K562 (cell line): Measurements from ENCODE around the gene PHACTR2. TPM values are rescaled to one million over a fixed set of nuclear protein-coding genes. Genes with fewer than 3 reads are reported as not detected.

Experiments used
- ATAC-seq: fragments of 200-7000 bp; cut with Tn5 transposase; 3 replicates; pipeline ENCODE4 v1.9.1; 2020; ENCODE audit warnings: moderate library complexity
- BruUV-seq: library from RNA; stranded (reverse); fragments of 400-500 nt; replicated peaks from 2 replicates; lab custom pipeline; 2021; lab: Mats Ljungman, UMichigan
- CTCF ChIA-PET: fragments of 300-600 bp; formaldehyde crosslinking; extraction: SDS; loops from one replicate; lab custom pipeline; 2021; ENCODE audit warnings: low intra/inter-chr PET ratio; lab: Yijun Ruan, JAX
- POLR2A ChIA-PET: fragments of 300-600, 350-650 bp; sonication (Branson Sonifier 250); formaldehyde crosslinking; extraction: SDS; loops from one replicate; lab custom pipeline; 2021; ENCODE audit warnings: antibody characterized with exemption, inconsistent platforms; lab: Yijun Ruan, JAX
- DNase-seq, 4 experiments: peaks; one replicate each; pipeline versions ENCODE4 v3.0.0 to v3.0.0-alpha.2; 2011 to 2018; ENCODE audit warnings: low spot score in 3 of 4, mixed read lengths in 3 of 4; ENCODE audit errors: extremely low read depth in 1 of 4
- FAIRE-seq: peaks from 2 replicates; lab custom pipeline; 2011; peaks lifted over from hg19 to GRCh38; lab: Jason Lieb, UNC
- H2AFZ ChIP-seq: 2 replicates; pipeline ENCODE4 v1.6.0; 2011; ENCODE audit warnings: low read depth, low read length, control low read depth, inconsistent platforms
- H3K27ac ChIP-seq: fragments of 200-600 bp; 3 replicates; pipeline ENCODE4 v1.8.0; 2011; ENCODE audit warnings: low read depth, mild to moderate bottlenecking, control low read depth, inconsistent platforms, low read length, moderate library complexity, mixed read lengths; ENCODE audit errors: extremely low read depth
- H3K27me3 ChIP-seq, 2 experiments: fragments of 300-600 bp in 1 of 2; 2 replicates in 1 of 2; 3 replicates in 1 of 2; pipeline versions ENCODE4 v1.6.0 to v1.8.0; 2011; ENCODE audit warnings: inconsistent platforms in 2 of 2, low read length in 2 of 2, mild to moderate bottlenecking in 1 of 2, mixed read lengths in 1 of 2, moderate library complexity in 1 of 2; ENCODE audit not compliant: control insufficient read depth in 2 of 2, insufficient read depth in 2 of 2
- H3K36me3 ChIP-seq: fragments of 300-600 bp; 3 replicates; pipeline ENCODE4 v1.8.0; 2011; ENCODE audit warnings: mild to moderate bottlenecking, low read length, inconsistent platforms; ENCODE audit not compliant: control insufficient read depth, insufficient read depth
- H3K4me1 ChIP-seq, 2 experiments: fragments of 200-600 bp in 1 of 2; replicated peaks in 1 of 2; 2 replicates in 1 of 2; 3 replicates in 1 of 2; pipeline versions ENCODE4 v1.5.1 to v1.8.0; 2011; ENCODE audit warnings: inconsistent platforms in 2 of 2, low read length in 2 of 2, mild to moderate bottlenecking in 1 of 2, mixed read lengths in 1 of 2, moderate library complexity in 1 of 2; ENCODE audit not compliant: control insufficient read depth in 2 of 2, insufficient read depth in 2 of 2
- H3K4me2 ChIP-seq: 2 replicates; pipeline ENCODE4 v1.6.1; 2011; ENCODE audit warnings: low read length, control low read depth, inconsistent platforms, mixed read lengths; ENCODE audit not compliant: insufficient read depth
- H3K4me3 ChIP-seq: fragments of 200-600 bp; sonication (generic), shearing (Covaris generic); 2 replicates; pipeline ENCODE4 v1.5.1; 2016; ENCODE audit warnings: control low read depth, inconsistent platforms
- H3K79me2 ChIP-seq: fragments of 200-600 bp; 3 replicates; pipeline ENCODE4 v1.8.0; 2011; ENCODE audit warnings: low read length, inconsistent platforms; ENCODE audit not compliant: control insufficient read depth, insufficient read depth
- H3K9ac ChIP-seq, 2 experiments: 2 replicates each; pipeline versions ENCODE4 v1.6.0 to v1.6.1; 2011; ENCODE audit warnings: low read depth in 2 of 2, low read length in 2 of 2, control low read depth in 1 of 2, inconsistent platforms in 1 of 2, mild to moderate bottlenecking in 1 of 2, mixed read lengths in 1 of 2; ENCODE audit not compliant: insufficient read depth in 1 of 2
- H3K9me1 ChIP-seq: one replicate; pipeline ENCODE4 v1.6.0; 2011; ENCODE audit warnings: inconsistent platforms, mild to moderate bottlenecking, low read length, moderate library complexity; ENCODE audit not compliant: control insufficient read depth, insufficient read depth
- H3K9me3 ChIP-seq: replicated peaks from 2 replicates; pipeline ENCODE4 v1.5.1; 2011; ENCODE audit warnings: low read depth, low read length, inconsistent platforms; ENCODE audit not compliant: control insufficient read depth, insufficient read depth
- H4K20me1 ChIP-seq: replicated peaks from 2 replicates; pipeline ENCODE4 v1.6.1; 2011; ENCODE audit warnings: low read length, inconsistent platforms, mixed read lengths; ENCODE audit not compliant: control insufficient read depth, insufficient read depth
- ARNT ChIP-seq, 2 experiments: fragments of 450-650 bp; IDR thresholded peaks; 2 replicates each; pipeline ENCODE4 v1.6.1; 2016; ENCODE audit warnings: mild to moderate bottlenecking in 1 of 2
- ETS2 ChIP-seq: IDR thresholded peaks from 2 replicates; pipeline ENCODE4 v1.6.1; 2016; ENCODE audit warnings: borderline replicate concordance, missing genetic modification characterization, mild to moderate bottlenecking, moderate library complexity, missing compliant biosample characterization; ENCODE audit not compliant: poor library complexity, severe bottlenecking
- GATAD2B ChIP-seq: fragments of 450-650 bp; IDR thresholded peaks from 2 replicates; pipeline ENCODE4 v1.6.1; 2017; ENCODE audit warnings: mild to moderate bottlenecking, borderline replicate concordance
- HIVEP1 ChIP-seq: fragments of 250-450 bp; sonication (Bioruptor Pico); IDR thresholded peaks from 2 replicates; pipeline ENCODE4 v1.4.0; 2020; ENCODE audit warnings: mild to moderate bottlenecking
- MTA2 ChIP-seq: fragments of 450-650 bp; IDR thresholded peaks from 2 replicates; pipeline ENCODE4 v1.6.1; 2016; ENCODE audit warnings: low read depth
- NFIC ChIP-seq: fragments of 450-650 bp; IDR thresholded peaks from 2 replicates; pipeline ENCODE4 v1.6.1; 2017; ENCODE audit warnings: mild to moderate bottlenecking, inconsistent platforms
- POLR2H ChIP-seq: IDR thresholded peaks from 2 replicates; pipeline ENCODE4 v1.6.1; 2016; ENCODE audit warnings: missing genetic modification characterization, low read depth, mild to moderate bottlenecking, control low read depth, missing compliant biosample characterization, moderate library complexity
- RBM15 ChIP-seq: fragments of 200-400 bp; formaldehyde crosslinking; IDR thresholded peaks from 2 replicates; pipeline ENCODE4 v1.6.1; 2018; ENCODE audit warnings: mild to moderate bottlenecking, low read length, moderate library complexity; ENCODE audit not compliant: insufficient read depth
- ZFPM2 ChIP-seq: fragments of 250-450 bp; sonication (Bioruptor Pico); IDR thresholded peaks from 2 replicates; pipeline ENCODE4 v1.5.1; 2022; ENCODE audit warnings: mild to moderate bottlenecking
- ZKSCAN8 ChIP-seq: fragments of 200-800 bp; sonication (Bioruptor generic); IDR thresholded peaks from 2 replicates; pipeline ENCODE4 v1.6.1; 2016; ENCODE audit warnings: missing genetic modification characterization, missing compliant biosample characterization
- ZNF263 ChIP-seq: sonication (generic); formaldehyde crosslinking; IDR thresholded peaks from 2 replicates; pipeline ENCODE4 v1.8.0; 2022; ENCODE audit warnings: mild to moderate bottlenecking, missing genetic modification reagents, borderline replicate concordance
- WGBS: fragments of 100-300 bp; shearing (Covaris generic); methylation state at CpG from one replicate; pipeline ENCODE4 v1.1.6; 2016; ENCODE audit warnings: low coverage, mixed read lengths; ENCODE audit not compliant: insufficient coverage; ENCODE audit errors: missing lambda C conversion rate; 5-methylcytosine and 5-hydroxymethylcytosine counted together
- in situ Hi-C: fragments of 300-500 bp; cut with MboI; formaldehyde crosslinking; loops from 4 replicates; pipeline ENCODE4 v1.15.0; 2018; ENCODE audit warnings: inconsistent platforms, mixed read lengths
- intact Hi-C: fragments of 100-400 bp; cut with micrococcal nuclease; formaldehyde crosslinking; loops from 2 replicates; pipeline ENCODE4 v1.14.2; 2022
- polyA plus RNA-seq, 8 experiments: library from polyadenylated mRNA; depleted of rRNA in 4 of 8; stranded (reverse) in 5 of 8; unstranded in 3 of 8; fragments of >200 nt; fragmentation: Nextera tagmentation in 2 of 8; fragmentation: Illumina TruSeq in 1 of 8; extraction: Ambion mirVana in 2 of 8; extraction: Trizol in 1 of 8; gene quantifications; 2 replicates each; pipeline versions ENCODE4 v1.2.1 to v1.2.3, GENCODE V29; 2011 to 2014; ENCODE audit warnings: inconsistent platforms in 1 of 8, missing spikeins in 1 of 8
- total RNA-seq, 7 experiments: library from RNA; depleted of rRNA in 6 of 7; stranded (reverse); fragments of >200 nt in 6 of 7; fragmentation: Illumina TruSeq in 2 of 7; extraction: Trizol in 2 of 7; gene quantifications; 2 replicates each; pipeline versions ENCODE4 v1.2.1 to v1.2.3, GENCODE V29; 2011 to 2021; ENCODE audit warnings: low replicate concordance in 1 of 7

The PHACTR2 gene
- total and polyA plus RNA-seq, 9 of the 15 experiments (the other 6 are each of a cell fraction or from before 2014, with no cell fraction given) = 5.3 to 52.5 (median 22.9) TPM

- DNase-seq (no peak), ATAC-seq (peak; percentile 34; the same call in 1 of the 3 replicates), FAIRE-seq (no peak)
- Histone ChIP-seq H3K36me3 (no peaks in the 10 kb centered on the region), H3K9ac (no peak overlapping the region), H4K20me1 (no peaks in the 10 kb centered on the region), H2AFZ (no peak overlapping the region), H3K9me1 (no peaks in the 10 kb centered on the region), H3K4me3 (no peak overlapping the region), H3K27me3 (no peaks in the 10 kb centered on the region), H3K9me3 (0 out of 2 replicates have a peak, but pooled peaks cover 2% of the 10 kb centered on the region), H3K27ac (no peak overlapping the region), H3K79me2 (no peaks in the 10 kb centered on the region), H3K4me1 (peaks cover 4 to 9% of the 10 kb centered on the region in 2 experiments; a peak in 3 of 5 replicates), H3K4me2 (no peak overlapping the region)
- 75% methylated on average over 3 of the region's 3 CpGs for WGBS
- ChIA-PET POLR2A (no interaction called here), CTCF (no interaction called here)
- no TSS peak for BruUV-seq
- intact Hi-C loops = no loop called here
- in situ Hi-C loops = no loop called here
- TF ChIP-seq ZNF263 (CRISPR knock-in tag) (no peak), HIVEP1 (CRISPR knock-in tag) (no peak), NFIC (no peak), ZKSCAN8 (CRISPR knock-in tag) (no peak), ETS2 (no peak), RBM15 (no peak), ZFPM2 (CRISPR knock-in tag) (no peak), MTA2 (no peak), POLR2H (tag) (no peak), GATAD2B (no peak), ARNT (IDR thresholded peaks at IDR 0.05) (no peak)
These were observed 81.9 kb downstream of the PHACTR2 start for GRCh38 chr6:143759666-143760065.
